Measurements from ENCODE around the gene UTS2R.
A peak's percentile ranks its signal among the peaks of the same experiment; 100 is the strongest.

The UTS2R gene

DNA sequence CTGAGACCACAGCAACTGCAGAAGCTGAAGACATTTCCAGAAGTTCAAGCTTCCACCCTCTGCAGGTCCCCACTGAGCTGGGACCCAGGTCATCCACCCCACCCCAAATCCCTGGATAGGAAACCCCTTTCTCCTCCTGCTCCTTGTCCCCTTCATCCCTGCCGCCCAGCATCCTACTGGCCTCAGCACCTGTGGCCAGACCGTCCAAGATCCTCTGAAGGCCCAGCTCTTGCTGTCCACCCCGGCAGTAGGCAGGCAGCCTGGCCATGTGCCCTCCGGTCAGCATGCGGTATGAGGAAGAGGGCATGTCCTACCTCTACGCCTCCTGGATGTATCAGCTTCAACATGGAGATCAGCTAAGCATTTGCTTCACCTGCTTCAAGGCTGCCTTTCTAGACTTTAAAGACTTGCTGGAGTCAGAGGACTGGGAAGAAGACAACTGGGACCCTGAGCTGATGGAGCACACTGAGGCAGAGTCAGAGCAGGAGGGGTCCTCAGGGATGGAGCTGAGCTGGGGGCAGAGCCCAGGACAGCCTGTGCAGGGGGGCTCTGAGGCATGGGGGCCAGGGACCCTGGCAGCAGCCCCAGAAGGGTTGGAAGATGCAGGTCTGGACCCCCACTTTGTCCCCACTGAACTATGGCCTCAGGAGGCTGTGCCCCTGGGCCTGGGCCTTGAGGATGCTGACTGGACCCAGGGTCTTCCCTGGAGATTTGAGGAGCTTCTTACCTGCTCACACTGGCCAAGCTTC lies 9.5 kb upstream of the UTS2R start (continued):
- TF ChIP-seq ZNF157 (tag by site-specific recombination; IDR thresholded peaks at IDR 0.05): no peak

DNA sequence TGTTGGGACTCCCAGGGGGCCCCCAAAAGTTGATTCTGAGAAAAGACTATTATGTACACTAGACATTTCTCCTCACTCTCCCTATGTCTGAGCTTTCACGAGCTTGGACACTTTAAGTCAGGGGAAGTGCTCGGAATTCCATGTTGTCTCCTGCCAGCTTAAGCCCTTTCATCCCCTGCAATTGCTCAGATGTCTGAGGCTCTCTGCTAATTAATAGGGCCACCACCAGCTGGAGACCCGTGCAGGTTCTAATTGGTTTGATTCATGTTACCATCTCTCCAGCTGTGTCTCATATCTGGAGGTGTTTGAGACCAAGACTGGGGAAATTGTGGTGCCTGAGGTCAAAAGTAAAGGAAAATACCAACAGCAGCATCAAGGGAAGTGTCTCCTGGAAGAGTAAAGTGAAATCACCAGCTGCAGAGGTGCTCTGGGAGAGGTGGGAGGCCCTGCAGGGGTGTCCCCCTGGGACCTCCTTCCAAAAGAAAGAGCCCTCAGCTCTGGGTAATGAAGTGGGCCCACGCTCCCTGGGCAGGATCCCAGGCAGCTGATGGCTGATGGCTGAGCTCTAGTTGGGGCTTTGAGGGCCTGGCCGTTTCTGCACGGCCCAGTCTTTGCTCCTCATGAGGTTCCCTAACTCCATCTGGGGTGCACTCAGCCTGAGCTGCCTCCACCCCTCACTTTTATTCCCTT lies 5.8 kb upstream of the UTS2R start:
- Histone ChIP-seq H3K27ac (ENCODE audit: extremely low read depth, low read depth, low read length) (no peak overlapping the region), H3K9me3 (ENCODE audit: control insufficient read depth, insufficient read depth, low read depth, low read length) (no peaks in the 10 kb centered on the region), H3K4me3 (ENCODE audit: low read depth, low read length) (no peak overlapping the region), H3K36me3 (ENCODE audit: control insufficient read depth in 2 of 2, insufficient read depth in 1 of 2, low read length in 2 of 2) (no peaks in the 10 kb centered on the region), H3K4me1 (ENCODE audit: control insufficient read depth, insufficient read depth, low read length) (peaks cover 4% of the 10 kb centered on the region)
- no peak for TF ChIP-seq ZNF114 (tag by site-specific recombination; IDR thresholded peaks at IDR 0.05)
- no peak for TF ChIP-seq SP7 (tag by site-specific recombination; IDR thresholded peaks at IDR 0.05)
- no peak for TF ChIP-seq ZNF10 (tag by site-specific recombination; IDR thresholded peaks at IDR 0.05)
- TF ChIP-seq FEZF1 (tag by site-specific recombination; IDR thresholded peaks at IDR 0.05): no peak
- TF ChIP-seq, protein P1, sequence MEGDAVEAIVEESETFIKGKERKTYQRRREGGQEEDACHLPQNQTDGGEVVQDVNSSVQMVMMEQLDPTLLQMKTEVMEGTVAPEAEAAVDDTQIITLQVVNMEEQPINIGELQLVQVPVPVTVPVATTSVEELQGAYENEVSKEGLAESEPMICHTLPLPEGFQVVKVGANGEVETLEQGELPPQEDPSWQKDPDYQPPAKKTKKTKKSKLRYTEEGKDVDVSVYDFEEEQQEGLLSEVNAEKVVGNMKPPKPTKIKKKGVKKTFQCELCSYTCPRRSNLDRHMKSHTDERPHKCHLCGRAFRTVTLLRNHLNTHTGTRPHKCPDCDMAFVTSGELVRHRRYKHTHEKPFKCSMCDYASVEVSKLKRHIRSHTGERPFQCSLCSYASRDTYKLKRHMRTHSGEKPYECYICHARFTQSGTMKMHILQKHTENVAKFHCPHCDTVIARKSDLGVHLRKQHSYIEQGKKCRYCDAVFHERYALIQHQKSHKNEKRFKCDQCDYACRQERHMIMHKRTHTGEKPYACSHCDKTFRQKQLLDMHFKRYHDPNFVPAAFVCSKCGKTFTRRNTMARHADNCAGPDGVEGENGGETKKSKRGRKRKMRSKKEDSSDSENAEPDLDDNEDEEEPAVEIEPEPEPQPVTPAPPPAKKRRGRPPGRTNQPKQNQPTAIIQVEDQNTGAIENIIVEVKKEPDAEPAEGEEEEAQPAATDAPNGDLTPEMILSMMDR (tag by site-specific recombination; IDR thresholded peaks at IDR 0.05): no peak
- TF ChIP-seq ZNF324 (tag by site-specific recombination; IDR thresholded peaks at IDR 0.05): no peak
- TF ChIP-seq, protein P2, sequence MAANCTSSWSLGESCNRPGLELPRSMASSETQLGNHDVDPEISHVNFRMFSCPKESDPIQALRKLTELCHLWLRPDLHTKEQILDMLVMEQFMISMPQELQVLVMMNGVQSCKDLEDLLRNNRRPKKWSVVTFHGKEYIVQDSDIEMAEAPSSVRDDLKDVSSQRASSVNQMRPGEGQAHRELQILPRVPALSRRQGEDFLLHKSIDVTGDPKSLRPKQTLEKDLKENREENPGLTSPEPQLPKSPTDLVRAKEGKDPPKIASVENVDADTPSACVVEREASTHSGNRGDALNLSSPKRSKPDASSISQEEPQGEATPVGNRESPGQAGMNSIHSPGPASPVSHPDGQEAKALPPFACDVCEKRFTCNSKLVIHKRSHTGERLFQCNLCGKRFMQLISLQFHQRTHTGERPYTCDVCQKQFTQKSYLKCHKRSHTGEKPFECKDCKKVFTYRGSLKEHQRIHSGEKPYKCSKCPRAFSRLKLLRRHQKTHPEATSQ (tag by site-specific recombination; IDR thresholded peaks at IDR 0.05): no peak
- TF ChIP-seq GLIS1 (tag by site-specific recombination; IDR thresholded peaks at IDR 0.05): peak; percentile 43
- ChIA-PET POLR2A (no interaction called here), CTCF (interaction anchor here (0.6 to 1.5 kb wide), 5 partner anchors 8 to 130 kb away, joined by 3 to 6 read pairs (median 3); no protein-coding TSS in a partner anchor)

DNA sequence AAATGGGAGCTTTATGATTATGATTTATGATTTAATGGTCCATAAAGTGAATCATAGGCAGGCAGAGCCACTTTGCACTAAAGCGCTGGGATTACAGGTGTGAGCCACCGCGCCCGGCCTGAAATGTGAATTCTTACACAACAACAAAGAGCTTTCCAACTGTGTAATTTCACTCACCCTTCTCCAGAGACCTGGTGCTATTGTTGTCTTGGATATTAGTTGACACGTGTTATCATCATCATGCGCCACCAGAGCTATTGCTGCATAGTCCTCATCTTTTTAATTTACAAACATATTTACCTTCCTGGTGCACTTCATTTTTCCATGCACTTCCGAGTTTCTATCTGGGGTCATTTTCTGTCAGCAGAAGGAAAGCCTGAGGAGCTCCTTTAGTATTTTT lies 4.8 kb upstream of the UTS2R start:
- H3K9me3 ChIP-seq (ENCODE audit: control insufficient read depth, insufficient read depth, low read depth, low read length): no peaks in the 10 kb centered on the region
- ChIA-PET POLR2A (interaction anchor here (0.7 kb wide), 1 partner anchor 28 kb away, joined by 4 read pairs; no protein-coding TSS in a partner anchor), CTCF (interaction anchor here (0.6 to 1.5 kb wide), 5 partner anchors 9 to 131 kb away, joined by 3 to 6 read pairs (median 4); no protein-coding TSS in a partner anchor)
- H3K4me3 ChIP-seq (ENCODE audit: low read depth, low read length): no peak overlapping the region
- TF ChIP-seq, protein P3, sequence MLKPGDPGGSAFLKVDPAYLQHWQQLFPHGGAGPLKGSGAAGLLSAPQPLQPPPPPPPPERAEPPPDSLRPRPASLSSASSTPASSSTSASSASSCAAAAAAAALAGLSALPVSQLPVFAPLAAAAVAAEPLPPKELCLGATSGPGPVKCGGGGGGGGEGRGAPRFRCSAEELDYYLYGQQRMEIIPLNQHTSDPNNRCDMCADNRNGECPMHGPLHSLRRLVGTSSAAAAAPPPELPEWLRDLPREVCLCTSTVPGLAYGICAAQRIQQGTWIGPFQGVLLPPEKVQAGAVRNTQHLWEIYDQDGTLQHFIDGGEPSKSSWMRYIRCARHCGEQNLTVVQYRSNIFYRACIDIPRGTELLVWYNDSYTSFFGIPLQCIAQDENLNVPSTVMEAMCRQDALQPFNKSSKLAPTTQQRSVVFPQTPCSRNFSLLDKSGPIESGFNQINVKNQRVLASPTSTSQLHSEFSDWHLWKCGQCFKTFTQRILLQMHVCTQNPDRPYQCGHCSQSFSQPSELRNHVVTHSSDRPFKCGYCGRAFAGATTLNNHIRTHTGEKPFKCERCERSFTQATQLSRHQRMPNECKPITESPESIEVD (tag by site-specific recombination; IDR thresholded peaks at IDR 0.05): peak; percentile 19; the same call in 1 of the 2 replicates
- TF ChIP-seq ZNF624 (tag by site-specific recombination; IDR thresholded peaks at IDR 0.05): no peak
- peaks cover 4% of the 10 kb centered on the region for H3K4me1 ChIP-seq (ENCODE audit: control insufficient read depth, insufficient read depth, low read length)
- H3K36me3 ChIP-seq (ENCODE audit: control insufficient read depth in 2 of 2, insufficient read depth in 1 of 2, low read length in 2 of 2): no peaks in the 10 kb centered on the region
- H3K27ac ChIP-seq (ENCODE audit: extremely low read depth, low read depth, low read length): no peak overlapping the region

DNA sequence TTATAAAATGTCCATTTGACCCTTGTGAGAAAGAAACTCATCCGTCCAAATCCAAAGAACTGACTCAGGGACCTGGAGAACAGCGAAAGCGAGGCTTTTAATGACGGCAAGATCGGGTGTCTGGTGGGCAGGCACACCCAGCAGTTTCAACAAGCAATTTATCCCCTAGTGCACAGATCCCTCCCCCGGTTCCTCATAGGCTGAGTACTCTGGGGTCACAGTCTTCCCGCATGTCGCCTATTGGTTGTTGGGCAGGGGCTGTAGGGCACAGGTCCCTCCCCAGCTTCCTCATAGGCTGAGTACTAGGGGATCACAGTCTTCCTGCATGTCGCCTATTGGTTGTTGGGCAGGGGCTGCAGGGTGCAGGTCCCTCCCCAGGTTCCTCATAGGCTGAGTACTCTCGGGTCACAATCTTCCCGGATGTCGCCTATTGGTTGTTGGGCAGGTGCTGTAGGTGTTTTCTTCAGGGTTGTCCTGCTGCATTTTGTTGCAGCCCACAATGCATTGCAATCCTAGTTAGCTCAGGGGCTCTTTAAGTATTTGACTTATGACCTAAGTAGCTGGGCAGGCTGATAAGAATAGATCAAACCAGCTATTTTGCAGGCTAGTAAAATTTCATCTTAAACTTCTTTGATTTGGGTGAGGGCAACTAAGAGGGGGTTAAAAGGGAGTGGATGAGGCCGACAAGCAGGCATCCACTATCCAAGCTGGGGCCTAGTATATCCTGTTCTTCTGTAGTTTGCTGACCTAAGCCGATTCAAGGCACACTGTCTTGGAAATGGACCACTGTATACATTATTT lies 3.6 kb upstream of the UTS2R start:
- ChIA-PET CTCF (interaction anchor here (1.0 to 1.4 kb wide), 2 partner anchors 10 to 17 kb away, joined by 3 to 5 read pairs; no protein-coding TSS in a partner anchor), POLR2A (no interaction called here)
- peaks cover 4% of the 10 kb centered on the region for H3K4me1 ChIP-seq (ENCODE audit: control insufficient read depth, insufficient read depth, low read length)
- no peaks in the 10 kb centered on the region for H3K9me3 ChIP-seq (ENCODE audit: control insufficient read depth, insufficient read depth, low read depth, low read length)
- H3K36me3 ChIP-seq (ENCODE audit: control insufficient read depth in 2 of 2, insufficient read depth in 1 of 2, low read length in 2 of 2): no peaks in the 10 kb centered on the region
- H3K27ac ChIP-seq (ENCODE audit: extremely low read depth, low read depth, low read length): 0 out of 2 replicates have a peak overlapping the region, but pooled peaks have one; percentile 0
- peak overlapping the region; percentile 12 for H3K4me3 ChIP-seq (ENCODE audit: low read depth, low read length)
- TF ChIP-seq ZNF157 (tag by site-specific recombination; IDR thresholded peaks at IDR 0.05) (no peak), EGR2 (tag by site-specific recombination; IDR thresholded peaks at IDR 0.05; ENCODE audit: low read depth) (no peak)
- TF ChIP-seq, protein P4, sequence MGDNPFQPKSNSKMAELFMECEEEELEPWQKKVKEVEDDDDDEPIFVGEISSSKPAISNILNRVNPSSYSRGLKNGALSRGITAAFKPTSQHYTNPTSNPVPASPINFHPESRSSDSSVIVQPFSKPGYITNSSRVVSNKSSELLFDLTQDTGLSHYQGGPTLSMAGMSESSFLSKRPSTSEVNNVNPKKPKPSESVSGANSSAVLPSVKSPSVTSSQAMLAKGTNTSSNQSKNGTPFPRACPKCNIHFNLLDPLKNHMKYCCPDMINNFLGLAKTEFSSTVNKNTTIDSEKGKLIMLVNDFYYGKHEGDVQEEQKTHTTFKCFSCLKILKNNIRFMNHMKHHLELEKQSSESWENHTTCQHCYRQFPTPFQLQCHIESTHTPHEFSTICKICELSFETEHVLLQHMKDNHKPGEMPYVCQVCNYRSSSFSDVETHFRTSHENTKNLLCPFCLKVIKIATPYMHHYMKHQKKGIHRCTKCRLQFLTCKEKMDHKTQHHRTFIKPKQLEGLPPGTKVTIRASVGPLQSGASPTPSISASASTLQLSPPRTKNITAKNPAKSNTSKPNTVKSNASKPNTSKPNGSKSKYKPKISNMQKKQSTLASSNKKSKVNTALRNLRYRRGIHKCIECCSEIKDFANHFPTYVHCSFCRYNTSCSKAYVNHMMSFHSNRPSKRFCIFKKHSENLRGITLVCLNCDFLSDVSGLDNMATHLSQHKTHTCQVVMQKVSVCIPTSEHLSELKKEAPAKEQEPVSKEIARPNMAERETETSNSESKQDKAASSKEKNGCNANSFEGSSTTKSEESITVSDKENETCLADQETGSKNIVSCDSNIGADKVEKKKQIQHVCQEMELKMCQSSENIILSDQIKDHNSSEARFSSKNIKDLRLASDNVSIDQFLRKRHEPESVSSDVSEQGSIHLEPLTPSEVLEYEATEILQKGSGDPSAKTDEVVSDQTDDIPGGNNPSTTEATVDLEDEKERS (tag by site-specific recombination; IDR thresholded peaks at IDR 0.05): no peak
